Fibroblast of skin of left quadriceps (primary cell): ENCODE data around the gene PGLYRP2.
"Not testable (repeated sequence)": the region's sequence is repeated elsewhere in the genome, so short reads cannot be mapped to it uniquely, and the experiment has no call there.

ENCODE experiments used
- DNase-seq, 2 experiments: peaks; one replicate each; pipeline ENCODE4 v3.0.0-alpha.2; 2013; ENCODE audit warnings: low read depth in 2 of 2

The PGLYRP2 gene

GRCh38 chr19:15488489-15489226, 9.4 kb upstream of the PGLYRP2 start:
- no peak for DNase-seq

- DNase-seq = no peak
These were observed 7.7 kb upstream of the PGLYRP2 start for GRCh38 chr19:15487038-15487437.

DNA sequence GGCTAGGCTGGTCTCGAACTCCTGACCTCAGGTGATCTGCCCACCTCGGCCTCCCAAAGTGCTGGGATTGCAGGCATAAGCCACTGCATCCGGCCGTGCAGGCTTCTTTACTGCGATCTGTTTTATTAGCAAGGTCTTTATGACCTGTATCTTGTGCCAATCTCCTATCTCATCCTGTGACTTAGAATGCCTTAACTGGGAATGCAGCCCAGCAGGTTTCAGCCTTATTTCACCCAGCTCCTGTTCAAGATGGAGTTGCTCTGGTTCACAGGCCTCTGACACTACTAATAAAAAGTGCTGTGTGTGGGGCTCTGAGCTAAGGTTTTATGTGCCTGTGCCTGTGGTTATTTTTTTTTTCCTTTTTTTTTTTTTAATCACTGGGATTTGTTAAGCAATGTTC, 6.5 kb upstream of the PGLYRP2 start:
- not testable (repeated sequence) for DNase-seq

DNA sequence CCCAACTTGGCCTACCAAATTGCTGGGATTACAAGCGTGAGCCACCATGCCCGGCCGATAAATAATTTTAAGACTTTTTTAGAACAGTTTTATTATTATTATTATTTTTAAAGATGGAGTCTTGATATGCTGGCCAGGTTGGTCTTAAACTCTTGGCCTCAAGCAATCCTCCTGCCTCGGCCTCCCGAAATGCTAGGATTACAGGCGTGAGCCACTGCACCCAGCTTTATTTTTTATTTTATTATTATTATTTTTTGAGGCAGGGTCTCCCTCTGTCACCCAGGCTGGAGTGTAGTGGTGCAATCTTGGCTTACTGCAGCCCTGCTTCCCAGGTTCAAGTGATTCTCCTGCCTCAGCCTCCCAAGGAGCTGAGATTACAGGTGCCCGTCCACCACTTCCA, 1.7 kb upstream of the PGLYRP2 start:
- DNase-seq = not testable (repeated sequence)

GRCh38 chr19:15476325-15476724, 3.0 kb downstream of the PGLYRP2 start:
- no peak for DNase-seq

GRCh38 chr19:15475611-15476010, 3.7 kb downstream of the PGLYRP2 start:
- DNase-seq = no peak

- DNase-seq = no peak
These were observed 4.1 kb downstream of the PGLYRP2 start for GRCh38 chr19:15475169-15475568.

GRCh38 chr19:15473821-15474220, 5.5 kb downstream of the PGLYRP2 start:
- not testable (repeated sequence) for DNase-seq

- DNase-seq = no peak
These were observed 7.6 kb downstream of the PGLYRP2 start for GRCh38 chr19:15471639-15472101.

- no peak for DNase-seq
These were observed 9.6 kb downstream of the PGLYRP2 start for GRCh38 chr19:15469513-15470297.

- no peak for DNase-seq
These were observed 10.4 kb downstream of the PGLYRP2 start for GRCh38 chr19:15468675-15469512.

DNA sequence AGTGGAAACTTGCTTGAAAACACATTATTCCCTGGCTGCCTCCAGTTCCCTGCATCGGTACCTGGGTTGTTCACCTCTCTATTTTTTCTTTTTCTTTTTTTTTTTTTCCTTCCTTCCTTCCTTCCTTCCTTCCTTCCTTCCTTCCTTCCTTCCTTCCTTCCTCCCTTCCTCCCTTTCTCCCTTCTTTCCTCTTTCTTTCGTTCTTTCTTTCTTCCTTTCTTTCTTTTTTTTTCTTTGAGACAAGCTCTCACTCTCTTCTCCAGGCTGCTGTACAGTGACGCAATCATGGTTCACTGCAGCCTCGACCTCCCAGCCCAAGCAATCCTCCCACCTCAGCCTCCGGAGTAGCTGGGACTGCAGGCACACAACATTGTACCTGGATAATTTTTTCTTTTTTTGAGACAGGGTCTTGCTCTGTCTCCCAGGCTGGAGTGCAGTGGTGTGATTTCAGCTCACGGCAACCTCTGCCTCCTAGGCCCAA, 11.5 kb downstream of the PGLYRP2 start:
- no peak for DNase-seq

- no peak for DNase-seq
These were observed 12.2 kb downstream of the PGLYRP2 start for GRCh38 chr19:15466851-15467733.

DNA sequence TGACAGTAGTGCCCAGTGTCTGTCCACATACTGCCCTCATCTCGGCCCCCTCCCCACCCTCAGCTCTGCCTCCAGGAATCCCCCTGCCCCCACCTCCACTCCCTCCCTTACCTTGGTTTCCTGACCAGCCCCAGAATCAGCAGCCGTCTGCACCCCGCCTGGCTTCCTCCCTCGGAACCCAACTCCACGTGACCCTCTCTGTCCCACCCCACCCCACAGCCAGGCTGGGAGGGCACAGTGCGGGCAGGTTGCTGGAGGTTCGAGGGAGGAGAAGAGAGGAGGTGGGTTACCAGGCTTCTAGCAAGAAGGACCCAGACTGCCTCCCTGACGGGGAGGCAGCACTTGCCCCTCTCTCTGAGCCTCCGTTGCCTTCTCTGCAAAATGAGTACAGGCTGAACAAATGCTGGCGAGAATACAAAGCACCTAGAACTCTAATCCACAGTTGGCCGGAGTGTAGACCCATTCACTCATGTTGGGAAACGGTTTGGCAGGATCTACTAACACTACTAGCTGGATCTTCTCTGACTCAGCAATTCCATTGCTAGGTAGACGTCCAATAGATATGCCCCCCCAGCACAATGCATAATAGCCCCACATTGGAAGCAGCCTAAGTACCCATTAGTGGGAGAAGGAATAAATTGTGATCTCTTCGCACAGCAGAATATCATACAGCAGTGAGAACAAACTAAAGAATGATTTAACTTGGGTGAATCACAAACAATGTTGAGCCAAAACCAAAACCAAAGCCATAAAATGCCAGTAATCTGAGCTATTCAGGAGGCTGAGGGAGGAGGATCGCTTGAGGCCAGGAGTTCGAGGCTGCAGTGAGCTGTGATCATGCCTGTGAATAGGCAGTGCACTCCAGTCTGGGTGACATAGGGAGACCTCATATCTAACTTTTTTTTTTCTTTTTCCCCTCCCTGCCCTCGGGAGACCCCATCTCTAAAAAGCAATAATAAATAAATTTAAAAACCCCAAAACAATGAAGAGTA, 14.6 kb downstream of the PGLYRP2 start, which contains the start of gene RASAL3:
Gene RASAL3 (minus strand): TSS at position 151 of the 992 bp plus-strand sequence. CDS start 186 bp downstream, outside the sequence.
- DNase-seq = no peak

DNA sequence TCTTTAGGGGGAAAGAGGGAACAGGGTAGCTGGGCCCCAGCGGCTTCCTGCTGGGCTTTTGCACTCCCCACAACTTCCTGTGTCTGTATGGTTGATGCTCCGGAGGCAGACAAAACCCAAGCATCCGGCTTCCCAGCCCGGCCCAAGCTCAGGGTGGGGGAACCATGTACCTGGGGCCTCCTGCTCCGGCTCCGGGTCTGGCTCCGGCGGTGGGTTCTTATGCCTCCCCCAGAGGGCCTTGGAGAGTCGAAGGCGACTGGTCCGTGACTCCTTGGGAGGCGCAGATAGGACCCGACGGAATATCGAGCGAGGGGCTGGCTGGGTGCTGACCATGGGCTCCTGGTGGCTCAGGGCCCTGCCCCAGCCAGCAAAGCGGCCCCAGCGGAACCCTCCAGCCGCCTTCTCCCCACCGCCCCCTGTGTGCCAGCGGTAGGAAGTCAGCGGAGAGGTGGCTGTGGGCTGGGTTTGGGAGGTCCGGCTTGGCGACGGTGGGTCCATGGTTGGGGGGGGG, 15.4 kb downstream of the PGLYRP2 start:
- DNase-seq = no peak

DNA sequence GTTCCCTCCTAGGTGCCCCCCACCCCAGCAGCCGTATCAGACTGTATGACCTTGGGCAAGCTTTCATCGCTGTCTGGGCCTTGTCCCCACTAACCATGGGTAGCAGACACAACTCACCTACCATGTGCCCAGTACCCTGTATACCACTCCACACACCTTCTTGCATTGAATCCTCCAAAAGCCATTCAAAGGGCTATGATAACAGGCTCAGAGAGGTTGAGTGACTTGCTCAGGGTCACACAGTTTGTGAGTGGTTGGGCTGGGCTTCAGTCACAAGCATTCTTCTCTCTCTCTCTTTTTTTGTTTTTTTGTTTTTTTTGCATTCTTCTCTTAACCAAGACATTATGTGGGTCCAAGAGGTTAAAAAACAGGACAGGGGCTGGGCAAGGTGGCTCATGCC, 17.6 kb downstream of the PGLYRP2 start:
- DNase-seq = no peak

- no peak for DNase-seq
These were observed 21.4 kb downstream of the PGLYRP2 start for GRCh38 chr19:15457701-15458484.

DNA sequence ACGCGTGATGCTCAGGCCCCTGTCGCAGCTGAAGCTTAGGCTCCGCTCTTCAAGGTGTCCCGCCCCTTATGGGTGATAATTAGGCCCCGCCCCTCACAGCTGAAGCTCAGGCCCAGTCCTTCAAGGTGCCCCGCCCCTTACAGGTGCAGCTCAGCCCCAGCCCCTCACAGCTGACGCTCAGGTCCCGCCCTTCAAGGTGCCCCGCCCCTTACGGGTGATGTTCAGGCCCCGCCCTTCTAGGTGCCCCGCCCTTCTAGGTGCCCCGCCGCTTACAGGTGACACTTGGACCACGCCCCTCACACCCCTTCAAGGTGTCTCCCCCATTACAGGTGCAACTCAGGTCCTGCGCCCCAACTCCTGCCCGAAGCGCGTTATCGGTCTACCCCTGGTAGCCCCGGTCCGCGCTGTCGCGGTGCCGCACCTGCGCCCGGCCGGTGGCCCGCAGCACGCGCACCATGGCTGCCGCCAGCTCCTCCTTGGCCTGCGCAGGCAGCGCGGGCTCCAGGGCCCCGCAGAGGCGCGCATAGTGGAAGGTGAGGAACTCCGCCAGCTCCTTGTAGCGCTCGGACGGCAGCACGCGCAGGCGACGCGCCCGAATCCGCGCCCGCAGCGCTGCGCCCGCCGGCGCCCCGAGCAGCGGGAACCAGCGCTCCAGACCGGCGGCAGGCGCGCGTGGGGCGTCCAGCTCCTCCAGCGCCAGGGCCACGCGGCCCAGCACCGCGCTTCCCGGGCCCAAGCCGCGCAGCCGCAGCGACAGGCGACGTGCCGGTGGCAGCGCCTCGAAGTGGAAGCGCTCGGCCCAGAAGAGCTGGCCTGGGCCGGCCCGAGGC, 22.2 kb downstream of the PGLYRP2 start:
- no peak for DNase-seq
